SK-N-SH (cell line): ENCODE measurements around the gene CD36. TPM values are rescaled to one million over a fixed set of nuclear protein-coding genes. Genes with fewer than 3 reads are reported as not detected.

ENCODE experiments used
- CTCF ChIA-PET: fragments of 300-600, 350-600 bp; formaldehyde crosslinking; extraction: SDS; loops from one replicate; lab custom pipeline; 2021; lab: Yijun Ruan, JAX
- POLR2A ChIA-PET: fragments of 350-600 bp; sonication (Branson Sonifier 250); formaldehyde crosslinking; extraction: SDS; loops from one replicate; lab custom pipeline; 2020; ENCODE audit warnings: antibody characterized with exemption, inconsistent platforms; lab: Yijun Ruan, JAX
- DNase-seq: peaks from one replicate; pipeline ENCODE4 v3.0.0; 2012
- H2AFZ ChIP-seq: fragments of 200-600 bp; sonication (generic); 2 replicates; pipeline ENCODE4 v1.8.1; 2016; ENCODE audit warnings: antibody characterized with exemption, mild to moderate bottlenecking, low read depth
- H3F3A ChIP-seq: fragments of 200-600 bp; sonication (generic); replicated peaks from 2 replicates; pipeline ENCODE3; 2016; ENCODE audit warnings: antibody characterized with exemption, mild to moderate bottlenecking; ENCODE audit not compliant: insufficient read depth
- H3K27ac ChIP-seq, 2 experiments: fragments of 200-500 bp in 1 of 2; fragments of 200-600 bp in 1 of 2; sonication (Bioruptor generic) in 1 of 2; sonication (generic), shearing (Covaris generic) in 1 of 2; 2 replicates each; pipeline versions ENCODE4 v1.5.1 to v1.6.1; 2014 to 2016; ENCODE audit warnings: low read depth in 2 of 2, inconsistent platforms in 1 of 2, low read length in 1 of 2, mild to moderate bottlenecking in 1 of 2, mixed read lengths in 1 of 2
- H3K27me3 ChIP-seq: fragments of 200-600 bp; sonication (generic), shearing (Covaris generic); 2 replicates; pipeline ENCODE4 v1.6.1; 2016; ENCODE audit warnings: mixed run types; ENCODE audit not compliant: insufficient read depth
- H3K36me3 ChIP-seq, 2 experiments: fragments of 200-500 bp in 1 of 2; fragments of 200-600 bp in 1 of 2; sonication (Bioruptor generic) in 1 of 2; sonication (generic) in 1 of 2; replicated peaks in 1 of 2; 2 replicates each; pipeline versions ENCODE3 to v1.5.1; 2014 to 2016; ENCODE audit warnings: low read length in 1 of 2, mild to moderate bottlenecking in 1 of 2; ENCODE audit not compliant: insufficient read depth in 2 of 2, control insufficient read depth in 1 of 2
- H3K4me1 ChIP-seq, 2 experiments: fragments of 200-500 bp in 1 of 2; fragments of 200-600 bp in 1 of 2; sonication (Bioruptor generic) in 1 of 2; sonication (generic), shearing (Covaris generic) in 1 of 2; 2 replicates each; pipeline versions ENCODE4 v1.5.1 to v1.6.1; 2014 to 2016; ENCODE audit warnings: low read depth in 1 of 2, low read length in 1 of 2, mixed run types in 1 of 2; ENCODE audit not compliant: insufficient read depth in 2 of 2, control insufficient read depth in 1 of 2
- H3K4me2 ChIP-seq: fragments of 200-600 bp; sonication (generic), shearing (Covaris generic); 2 replicates; pipeline ENCODE4 v1.6.1; 2017; ENCODE audit warnings: mixed run types
- H3K4me3 ChIP-seq, 2 experiments: fragments of 200-500 bp in 1 of 2; fragments of 200-600 bp in 1 of 2; sonication (Bioruptor generic) in 1 of 2; sonication (generic), shearing (Covaris generic) in 1 of 2; 2 replicates each; pipeline versions ENCODE4 v1.5.1 to v1.8.1; 2014 to 2016; ENCODE audit warnings: low read depth in 2 of 2, inconsistent platforms in 1 of 2, low read length in 1 of 2, mild to moderate bottlenecking in 1 of 2, mixed read lengths in 1 of 2, moderate library complexity in 1 of 2
- H3K79me2 ChIP-seq: fragments of 200-600 bp; sonication (generic); 2 replicates; pipeline ENCODE4 v1.8.1; 2017; ENCODE audit warnings: mild to moderate bottlenecking; ENCODE audit not compliant: insufficient read depth
- H3K9ac ChIP-seq: fragments of 200-600 bp; sonication (generic); 2 replicates; pipeline ENCODE4 v1.6.1; 2017; ENCODE audit warnings: mixed run types
- H3K9me2 ChIP-seq: fragments of 200-600 bp; sonication (generic); 2 replicates; pipeline ENCODE4 v1.6.1; 2017; ENCODE audit warnings: mixed run types
- H3K9me3 ChIP-seq: fragments of 200-600 bp; sonication (generic); 2 replicates; pipeline ENCODE4 v1.6.1; 2017; ENCODE audit warnings: mixed run types, mild to moderate bottlenecking, moderate library complexity
- H4K20me1 ChIP-seq: fragments of 200-600 bp; sonication (generic); 2 replicates; pipeline ENCODE4 v1.6.1; 2017; ENCODE audit warnings: mild to moderate bottlenecking, mixed run types; ENCODE audit not compliant: insufficient read depth
- CHD2 ChIP-seq: fragments of 150-350 bp; IDR thresholded peaks from 2 replicates; pipeline ENCODE4 v1.6.1; 2018; ENCODE audit warnings: low read length; ENCODE audit not compliant: partially characterized antibody
- CTCF ChIP-seq: fragments of 200-600 bp; sonication (generic); IDR thresholded peaks from 2 replicates; pipeline ENCODE4 v1.6.1; 2017; ENCODE audit warnings: antibody characterized with exemption, mild to moderate bottlenecking, moderate library complexity
- EP300 ChIP-seq, 2 experiments: IDR thresholded peaks; 2 replicates each; pipeline versions ENCODE4 v1.4.0 to v1.6.1; 2012; ENCODE audit warnings: borderline replicate concordance in 1 of 2, low read depth in 1 of 2, low read length in 1 of 2
- EZH2phosphoT487 ChIP-seq: fragments of 200-600 bp; sonication (generic); IDR thresholded peaks from 2 replicates; pipeline ENCODE4 v1.6.1; 2017; ENCODE audit warnings: low read depth, mixed run types, mild to moderate bottlenecking, antibody characterized with exemption, moderate library complexity, borderline replicate concordance
- FOSL2 ChIP-seq: IDR thresholded peaks from 2 replicates; pipeline ENCODE4 v1.4.0; 2012; ENCODE audit warnings: low read depth, mild to moderate bottlenecking, moderate library complexity, borderline replicate concordance
- JUND ChIP-seq: IDR thresholded peaks from 2 replicates; pipeline ENCODE4 v1.4.0; 2012
- MEF2A ChIP-seq: IDR thresholded peaks from 2 replicates; pipeline ENCODE4 v1.4.0; 2012; ENCODE audit warnings: low read depth, borderline replicate concordance
- NFIC ChIP-seq: IDR thresholded peaks from 2 replicates; pipeline ENCODE4 v1.4.0; 2012; ENCODE audit warnings: borderline replicate concordance
- PBX3 ChIP-seq: IDR thresholded peaks from 2 replicates; pipeline ENCODE4; 2012
- POLR2AphosphoS5 ChIP-seq: IDR thresholded peaks from 2 replicates; pipeline ENCODE4 v1.6.1; 2012; ENCODE audit warnings: low read depth, low read length
- RXRA ChIP-seq: IDR thresholded peaks from 2 replicates; pipeline ENCODE4 v1.4.0; 2012; ENCODE audit warnings: low read depth, mild to moderate bottlenecking, borderline replicate concordance
- SIN3A ChIP-seq: IDR thresholded peaks from 2 replicates; pipeline ENCODE4 v1.6.1; 2012; ENCODE audit warnings: low read depth, mild to moderate bottlenecking, low read length, moderate library complexity, borderline replicate concordance
- TAF1 ChIP-seq: IDR thresholded peaks from 2 replicates; pipeline ENCODE4 v1.6.1; 2012; ENCODE audit warnings: low read depth, mild to moderate bottlenecking, low read length, moderate library complexity, borderline replicate concordance
- TCF12 ChIP-seq: IDR thresholded peaks from 2 replicates; pipeline ENCODE4 v1.4.0; 2012
- USF1 ChIP-seq: IDR thresholded peaks from 2 replicates; pipeline ENCODE4 v1.4.0; 2012; ENCODE audit warnings: low read depth, borderline replicate concordance
- USF2 ChIP-seq: fragments of 150-350 bp; IDR thresholded peaks from 2 replicates; pipeline ENCODE4 v1.6.1; 2017; ENCODE audit warnings: antibody characterized with exemption, low read length, low read depth, borderline replicate concordance
- WGBS: methylation state at CpG from one replicate; pipeline ENCODE4 v1.1.6; 2017; ENCODE audit warnings: low lambda C conversion rate; 5-methylcytosine and 5-hydroxymethylcytosine counted together
- polyA plus RNA-seq, 3 experiments: library from polyadenylated mRNA; depleted of rRNA; stranded (reverse); fragments of >200 nt; gene quantifications; 2 replicates each; pipeline ENCODE4 v1.2.3, GENCODE V29; 2012

Gene CD36
- polyA plus RNA-seq, 1 of the 3 experiments (the other 2 are of a cell fraction), result 0.10 TPM

- 93% methylated on average over 4 of the region's 4 CpGs for WGBS
- ChIA-PET CTCF (no interaction called here), POLR2A (no interaction called here)
- Histone ChIP-seq H3K36me3 (no peaks in the 10 kb centered on the region), H3K4me2 (no peak overlapping the region), H3F3A (peaks cover 6% of the 10 kb centered on the region), H3K4me3 (no peak overlapping the region), H2AFZ (no peak overlapping the region), H4K20me1 (no peaks in the 10 kb centered on the region), H3K27ac (no peak overlapping the region), H3K4me1 (no peaks in the 10 kb centered on the region; a peak in 1 of 4 replicates), H3K9ac (no peak overlapping the region), H3K9me3 (no peaks in the 10 kb centered on the region), H3K27me3 (no peaks in the 10 kb centered on the region), H3K9me2 (no peaks in the 10 kb centered on the region), H3K79me2 (no peaks in the 10 kb centered on the region)
- TF ChIP-seq USF2 (no peak), POLR2AphosphoS5 (no peak), EP300 (IDR thresholded peaks at IDR 0.05; ENCODE audit: borderline replicate concordance in 1 of 2, low read depth in 1 of 2, low read length in 1 of 2) (no peak), USF1 (no peak), RXRA (no peak), TCF12 (no peak), MEF2A (no peak), SIN3A (no peak), NFIC (no peak), TAF1 (no peak), PBX3 (no peak)
- DNase-seq, result no peak
Measured at GRCh38 chr7:80596933-80597517, 41.4 kb upstream of the CD36 start.

GRCh38 chr7:80597875-80598274, 40.6 kb upstream of the CD36 start:
- no peak overlapping the region for H3K9ac ChIP-seq
- ChIA-PET CTCF (interaction anchor here (0.7 to 1.3 kb wide), 2 partner anchors 23 to 45 kb away, joined by 4 read pairs; no protein-coding TSS in a partner anchor), POLR2A (no interaction called here)
- no peaks in the 10 kb centered on the region for H3K27me3 ChIP-seq
- TF ChIP-seq JUND, result no peak
- no peak for TF ChIP-seq FOSL2
- TF ChIP-seq CHD2, result no peak
- no peak for TF ChIP-seq SIN3A
- TF ChIP-seq EZH2phosphoT487, result no peak
- no peak for TF ChIP-seq CTCF
- peak; percentile 42; the same call in 1 of the 2 replicates for TF ChIP-seq TCF12
- TF ChIP-seq EP300 (IDR thresholded peaks at IDR 0.05; ENCODE audit: borderline replicate concordance in 1 of 2, low read depth in 1 of 2, low read length in 1 of 2), result peak in 1 of 2 experiments; percentile 19; a peak in 1 of 4 replicates
- no peak overlapping the region for H3K4me2 ChIP-seq
- H3K27ac ChIP-seq, result no peak overlapping the region
- H2AFZ ChIP-seq, result no peak overlapping the region
- H3K36me3 ChIP-seq, result no peaks in the 10 kb centered on the region
- H3K4me1 ChIP-seq, result no peaks in the 10 kb centered on the region; a peak in 1 of 4 replicates
- H4K20me1 ChIP-seq, result no peaks in the 10 kb centered on the region
- H3F3A ChIP-seq, result peaks cover 6% of the 10 kb centered on the region
- no peak for DNase-seq
- no peak overlapping the region for H3K4me3 ChIP-seq
- no peaks in the 10 kb centered on the region for H3K9me3 ChIP-seq
- no peaks in the 10 kb centered on the region for H3K79me2 ChIP-seq
- H3K9me2 ChIP-seq, result no peaks in the 10 kb centered on the region
